Measurements from ENCODE around the gene MIA3.
"Not testable (repeated sequence)": the region's sequence is repeated elsewhere in the genome, so short reads cannot be mapped to it uniquely, and the experiment has no call there.

The MIA3 gene

DNA sequence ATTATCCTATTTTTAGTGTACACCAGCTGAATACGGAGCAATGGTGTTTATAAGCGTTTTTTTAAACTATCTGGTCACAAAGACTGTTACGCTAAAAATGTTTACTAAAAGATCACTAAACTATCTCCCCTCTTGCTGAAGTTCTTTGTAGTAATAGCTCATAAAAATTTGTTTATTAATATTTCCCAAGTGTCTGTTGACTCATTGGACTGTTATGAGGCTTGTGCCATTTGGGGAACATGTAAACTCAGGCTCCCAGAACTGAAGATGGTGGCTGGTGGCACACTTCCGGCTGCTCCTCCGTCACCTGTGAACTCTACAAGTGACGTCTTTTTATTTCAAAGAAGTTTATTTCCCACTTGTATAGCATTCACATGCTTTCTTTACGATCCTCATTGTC is 48.1 kb downstream of the MIA3 start:
- DNase-seq, result no peak

GRCh38 chr1:222668184-222668583 is 50.3 kb downstream of the MIA3 start:
- not testable (repeated sequence) for DNase-seq

- not testable (repeated sequence) for DNase-seq
Measured at GRCh38 chr1:222669107-222669506, 51.2 kb downstream of the MIA3 start.

DNA sequence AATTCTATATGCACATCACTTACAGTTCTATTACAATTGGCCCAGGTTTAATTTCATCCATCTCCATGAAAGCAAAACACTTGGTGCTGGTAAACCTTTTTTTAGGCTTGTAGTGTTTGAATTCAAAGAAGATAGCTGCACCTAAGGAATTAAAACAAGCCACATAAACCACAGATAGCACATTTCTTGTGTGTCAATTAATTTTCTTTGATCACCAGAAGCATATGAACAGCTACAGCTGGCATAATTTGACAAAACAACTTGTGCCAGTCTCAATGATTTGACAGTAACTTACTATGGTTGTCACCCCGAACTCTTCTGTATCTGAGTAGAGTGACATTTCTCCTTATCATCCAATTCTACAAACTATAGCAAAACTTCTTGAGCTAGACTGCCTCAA is 52.2 kb downstream of the MIA3 start:
- no peak for DNase-seq

- DNase-seq, result no peak
Measured at GRCh38 chr1:222680080-222680479, 62.2 kb downstream of the MIA3 start.

GRCh38 chr1:222691016-222691415 is 73.1 kb downstream of the MIA3 start:
- no peak for DNase-seq

DNA sequence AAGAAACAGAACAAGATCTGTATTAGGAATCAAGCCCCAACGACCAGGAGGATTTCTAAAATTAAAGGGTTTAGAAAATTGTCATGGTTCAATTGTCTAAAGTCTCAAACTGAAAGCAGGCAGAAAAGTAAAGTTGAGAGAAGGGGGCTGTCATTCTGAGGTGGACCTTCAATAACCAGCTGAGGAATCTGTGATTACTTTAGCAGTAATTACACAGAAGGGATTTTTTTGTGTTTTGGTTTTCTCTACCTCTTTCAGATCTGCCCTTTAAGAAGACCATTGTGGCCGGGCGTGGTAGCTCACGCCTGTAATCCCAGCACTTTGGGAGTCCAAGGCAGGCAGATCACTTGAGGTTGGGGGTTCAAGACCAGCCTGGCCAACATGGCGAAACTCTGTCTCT is 77.0 kb downstream of the MIA3 start:
- DNase-seq, result no peak

DNA sequence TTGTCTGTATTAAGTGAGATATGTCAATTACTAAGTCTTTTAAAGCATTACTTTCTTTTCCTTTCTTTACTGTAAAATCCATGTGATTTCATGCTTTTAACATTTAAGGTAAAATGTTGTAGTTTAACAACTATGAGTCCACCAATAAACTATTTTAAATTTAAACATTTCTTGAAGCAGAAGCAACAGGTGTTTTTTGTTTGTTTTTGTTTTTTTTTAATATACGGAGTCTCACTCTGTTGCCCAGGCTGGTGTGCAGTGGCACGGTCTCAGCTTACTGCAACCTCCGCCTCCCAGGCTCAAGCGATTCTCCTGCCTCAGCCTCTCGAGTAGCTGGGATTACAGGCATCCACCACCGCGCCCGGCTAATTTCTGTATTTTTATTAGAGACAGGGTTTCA is 78.8 kb downstream of the MIA3 start:
- DNase-seq, result no peak

DNA sequence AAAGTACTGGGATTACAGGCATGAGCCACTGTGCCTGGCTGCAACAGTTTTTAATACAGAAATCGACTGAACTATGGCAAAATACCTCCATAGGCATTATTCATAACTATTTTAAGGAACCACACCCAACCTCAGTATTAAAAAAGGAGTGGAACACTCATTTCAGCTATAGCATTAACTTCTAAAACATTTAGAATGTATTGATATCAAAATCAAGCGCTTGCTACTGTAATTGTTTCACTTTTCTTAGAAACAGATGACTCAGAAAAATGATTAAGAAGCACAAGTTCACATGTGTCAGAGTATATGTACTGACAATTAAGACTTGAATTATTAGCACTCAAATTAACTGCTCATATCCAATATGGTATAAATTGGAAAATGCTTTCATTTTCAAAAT is 79.3 kb downstream of the MIA3 start:
- DNase-seq, result no peak

DNA sequence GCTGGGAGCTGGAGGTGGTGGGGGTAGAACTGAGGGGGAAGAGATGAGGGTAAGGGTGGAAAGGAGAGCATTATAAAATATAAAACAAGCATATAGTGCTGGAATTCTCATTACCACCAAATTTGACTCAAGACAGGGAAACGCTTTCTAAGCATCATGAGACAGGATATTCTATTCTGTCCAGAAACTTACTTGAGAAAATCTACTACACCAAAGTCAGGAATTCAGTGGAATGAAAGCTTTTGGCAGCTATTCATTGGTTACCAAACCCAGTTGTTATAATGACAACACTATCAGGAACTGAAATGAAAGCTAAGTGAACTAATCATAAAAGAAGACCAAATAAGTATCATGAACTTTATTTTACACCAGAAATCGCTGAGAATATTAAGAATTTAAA is 79.9 kb downstream of the MIA3 start:
- no peak for DNase-seq

GRCh38 chr1:222702210-222702609 is 84.3 kb downstream of the MIA3 start:
- no peak for DNase-seq

GRCh38 chr1:222704260-222704659 is 86.4 kb downstream of the MIA3 start:
- DNase-seq, result no peak

DNA sequence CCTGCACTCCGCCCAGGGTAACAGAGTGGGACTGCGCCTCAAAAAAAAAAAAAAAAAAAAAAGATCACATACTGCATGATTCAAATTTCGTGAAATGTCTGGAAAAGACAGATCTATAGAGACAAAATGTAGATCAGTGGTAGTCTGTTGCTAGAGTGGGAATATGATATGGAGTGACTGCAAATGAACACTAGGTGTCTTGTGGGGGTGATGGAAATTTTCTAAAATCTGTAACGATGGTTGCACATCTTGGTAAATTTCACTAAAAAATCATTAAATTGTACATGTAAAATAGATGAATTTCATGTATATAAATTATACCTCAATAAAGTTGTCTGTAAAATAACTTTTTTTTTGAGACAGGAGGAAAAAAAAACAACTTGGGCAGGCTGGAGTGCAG is 88.9 kb downstream of the MIA3 start:
- no peak for DNase-seq

DNA sequence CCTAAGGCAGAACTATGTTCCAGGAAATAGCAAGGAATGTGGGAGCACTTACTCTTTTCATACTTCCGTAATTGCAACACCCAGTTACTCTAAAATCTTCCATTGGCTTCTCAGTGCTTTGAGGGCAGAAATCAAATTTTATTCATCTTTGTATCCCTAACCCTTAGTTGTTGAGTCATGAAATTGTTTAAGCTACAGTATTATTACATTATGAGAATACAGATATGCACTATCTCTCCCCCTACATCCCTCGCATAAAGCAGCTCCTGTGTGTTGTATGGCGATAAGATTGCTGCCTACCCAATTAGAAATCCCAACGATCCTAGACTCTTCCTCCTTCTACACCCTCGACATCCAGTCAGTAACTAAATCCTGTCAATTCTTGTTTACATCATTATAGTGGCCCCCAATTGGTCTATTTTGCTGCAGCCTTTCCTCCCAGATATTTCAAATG is 91.8 kb downstream of the MIA3 start:
- no peak for DNase-seq

- DNase-seq, result peak; percentile 36
Measured at GRCh38 chr1:222711319-222712252, 93.7 kb downstream of the MIA3 start.

GRCh38 chr1:222712253-222713090 is 94.6 kb downstream of the MIA3 start, which contains the start of the genes AIDA and BROX:
TSS of gene AIDA (minus strand) at chr1:222712491. CDS start at chr1:222712317, 174 bp downstream.
TSS of gene BROX (plus strand) at chr1:222712564. CDS start at chr1:222715700, 3,136 bp downstream.
- peak; percentile 86 for DNase-seq

- peak; percentile 92 for DNase-seq
Measured at GRCh38 chr1:222713091-222713961, 95.4 kb downstream of the MIA3 start.

GRCh38 chr1:222716393-222716792 is 98.5 kb downstream of the MIA3 start:
- DNase-seq, result no peak
